Ovary (tissue), 9 donors: ENCODE data around the gene RGS6. TPM values are rescaled to one million over a fixed set of nuclear protein-coding genes. Genes with fewer than 3 reads are reported as not detected.

Experiments used
- DNase-seq, 5 donors: peaks; one replicate each; pipeline ENCODE4 v3.0.0-alpha.2; 2019 to 2020
- H3K27ac ChIP-seq, 2 donors: fragments of 200-600 bp; one replicate each; pipeline versions ENCODE4 v1.5.1 to v1.8.0; 2019 to 2022
- H3K27me3 ChIP-seq: fragments of 200-600 bp; one replicate; pipeline ENCODE4 v1.8.0; 2022
- H3K36me3 ChIP-seq: fragments of 200-600 bp; sonication (generic); one replicate; pipeline ENCODE4 v1.5.1; 2019
- H3K4me1 ChIP-seq: one replicate; pipeline ENCODE4 v1.8.1; 2013; ENCODE audit warnings: mild to moderate bottlenecking, moderate library complexity; ENCODE audit not compliant: insufficient read depth
- H3K4me3 ChIP-seq: fragments of 200-600 bp; sonication (generic); one replicate; pipeline ENCODE4 v1.5.1; 2017
- H3K9me3 ChIP-seq, 2 donors: fragments of 200-600 bp in 1 of 2; sonication (generic) in 1 of 2; one replicate each; pipeline versions ENCODE4 v1.5.1 to v1.8.1; 2013 to 2019; ENCODE audit warnings: mild to moderate bottlenecking in 1 of 2, moderate library complexity in 1 of 2
- CTCF ChIP-seq, 3 donors: fragments of 450-650 bp in 2 of 3; fragments of 200-600 bp in 1 of 3; IDR thresholded peaks; one replicate each; pipeline versions ENCODE4 v1.5.1 to v1.8.0; 2016 to 2022; ENCODE audit warnings: antibody characterized with exemption in 3 of 3, mild to moderate bottlenecking in 1 of 3
- EP300 ChIP-seq: sonication (generic); formaldehyde crosslinking; IDR thresholded peaks from one replicate; pipeline ENCODE4 v1.6.1; 2017; ENCODE audit warnings: antibody characterized with exemption
- POLR2A ChIP-seq: fragments of 450-650 bp; IDR thresholded peaks from one replicate; pipeline ENCODE4 v1.6.1; 2017; ENCODE audit warnings: antibody characterized with exemption, mild to moderate bottlenecking, moderate library complexity
- WGBS, 3 donors: extraction: QIAGEN DNeasy Blood & Tissue Kit in 1 of 3; methylation state at CpG; one replicate each; pipeline versions ENCODE4 v1.1.5 to v1.1.7; 2013 to 2017; 5-methylcytosine and 5-hydroxymethylcytosine counted together
- intact Hi-C, 4 donors: fragments of 100-400 bp; cut with DNase I; formaldehyde crosslinking; loops; one replicate each; pipeline versions ENCODE4 v1.11.0 to v1.15.1; 2022 to 2023
- polyA plus RNA-seq, 2 donors: library from polyadenylated mRNA; stranded (reverse); fragments of 200-250 nt in 1 of 2; fragments of 350-450 nt in 1 of 2; fragmentation: Illumina TruSeq in 1 of 2; extraction: RNeasy Lipid Tissue Mini Kit (QIAGEN cat#74804) in 1 of 2; gene quantifications; one replicate each; pipeline ENCODE4 v1.2.3, GENCODE V29; 2013 to 2014
- total RNA-seq, 7 donors: library from RNA; depleted of rRNA in 2 of 7; stranded (reverse); fragments of >200 nt in 2 of 7; fragmentation: NEBNext Ultra II Directional in 3 of 7; extraction: Animal tissue kit (Norgen Biotek cat#: 25700) in 3 of 7; gene quantifications; one replicate each; pipeline versions ENCODE4 v1.1.0 to v1.2.4, GENCODE V29; 2016 to 2023
- donor health status: DM: no; HTN: no; CAD: no; lungs with moderate emphysema.
- donor health status: DM: no; HTN: no; CAD: no.
- donor health status: Bipolar disorder and iron deficiency.
- donor health status: DM: yes; HTN: yes; CAD: no.
- donor health status: DM: no; HTN: no; CAD: no.
- donor health status: DM: yes; HTN: yes; CAD: no.

The RGS6 gene
- total and polyA plus RNA-seq, 9 donors: 0.53 to 6.9 (median 1.1) TPM

DNA sequence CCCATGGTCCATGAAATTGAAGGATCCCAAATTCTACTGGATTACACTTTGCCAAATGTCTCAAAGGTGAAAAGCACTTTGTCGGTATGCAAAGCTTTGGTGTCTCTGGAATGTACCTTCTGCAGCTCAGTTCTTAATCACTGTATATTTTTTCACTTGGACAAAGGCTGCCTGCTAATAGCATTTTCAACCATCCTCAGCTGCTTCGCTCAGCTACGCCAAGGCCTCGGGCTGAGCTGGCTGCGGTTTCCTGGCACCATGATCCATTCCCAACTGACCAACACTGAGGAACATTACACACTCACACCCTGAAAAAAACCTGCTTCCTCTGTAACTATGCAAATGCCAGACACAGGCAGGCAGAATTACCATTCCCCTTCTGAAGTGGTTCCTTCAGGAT is 626.5 kb downstream of the RGS6 start:
- TF ChIP-seq CTCF (IDR thresholded peaks at IDR 0.05): no peak
- TF ChIP-seq EP300: no peak
- no peak for TF ChIP-seq POLR2A
- no peak overlapping the region for H3K27ac ChIP-seq
- no peaks in the 10 kb centered on the region for H3K4me1 ChIP-seq
- no peaks in the 10 kb centered on the region for H3K27me3 ChIP-seq
- no peak overlapping the region for H3K4me3 ChIP-seq
- intact Hi-C loops: no loop called here
- H3K36me3 ChIP-seq: no peaks in the 10 kb centered on the region
- no peak for DNase-seq
- WGBS, 3 donors: 38 to 51% (median 44%) methylated on average over 5 of the region's 5 CpGs
- H3K9me3 ChIP-seq: no peaks in the 10 kb centered on the region

DNA sequence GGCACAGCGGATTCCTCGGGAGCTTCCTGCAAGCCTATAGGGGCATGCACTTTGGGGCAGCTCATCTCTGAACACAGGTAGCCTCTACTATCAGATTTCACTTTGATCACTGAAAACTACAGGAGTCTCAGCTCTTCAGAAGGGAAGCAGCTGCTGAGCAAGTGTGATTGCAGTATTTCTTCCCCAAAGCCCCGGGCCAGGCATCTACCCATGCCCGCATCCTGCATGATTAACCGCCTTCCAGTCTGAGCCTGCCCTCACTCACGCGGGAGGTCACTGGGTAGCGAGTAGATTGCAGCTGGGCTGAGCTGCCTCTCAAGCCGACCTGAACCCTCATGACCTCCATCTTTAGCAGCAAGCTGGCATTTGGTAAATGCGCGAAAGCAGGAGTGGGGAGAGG is 627.0 kb downstream of the RGS6 start:
- H3K36me3 ChIP-seq: no peaks in the 10 kb centered on the region
- no peak overlapping the region for H3K4me3 ChIP-seq
- H3K4me1 ChIP-seq: no peaks in the 10 kb centered on the region
- no peaks in the 10 kb centered on the region for H3K9me3 ChIP-seq
- DNase-seq: no peak
- 84 to 86% (median 85%) methylated on average over 11 of the region's 11 CpGs for WGBS, 3 donors
- TF ChIP-seq CTCF (IDR thresholded peaks at IDR 0.05) (no peak), EP300 (no peak), POLR2A (no peak)
- no peak overlapping the region for H3K27ac ChIP-seq
- H3K27me3 ChIP-seq: no peaks in the 10 kb centered on the region
- intact Hi-C loops: no loop called here

DNA sequence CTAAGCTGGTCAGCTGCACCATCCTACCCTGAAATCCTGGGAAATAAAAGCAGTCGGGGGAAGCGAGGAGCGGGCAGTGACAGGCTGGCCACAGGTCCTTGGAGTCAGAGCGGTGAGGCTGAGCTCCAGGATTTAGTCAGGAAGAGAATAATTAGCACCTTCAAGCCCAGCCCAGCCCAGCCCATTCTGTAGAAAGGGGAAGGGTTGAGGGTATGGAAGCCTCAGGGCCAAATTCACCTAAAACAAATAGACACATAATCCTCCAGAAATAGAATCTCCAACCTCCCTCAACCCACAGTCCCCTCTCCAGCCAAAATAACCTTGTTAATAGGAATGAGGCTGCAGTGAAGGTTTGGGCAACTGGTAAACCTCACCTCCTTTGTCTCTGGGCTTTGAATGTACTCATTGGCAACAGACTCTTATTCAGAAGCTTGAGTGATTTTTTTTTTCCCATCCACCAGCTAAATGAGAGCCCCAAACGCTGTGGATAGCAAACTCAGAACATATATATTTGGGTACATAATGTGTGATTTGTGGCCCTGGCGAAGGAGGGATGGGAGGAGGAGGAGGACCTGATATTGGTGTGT is 627.5 kb downstream of the RGS6 start:
- no peaks in the 10 kb centered on the region for H3K27me3 ChIP-seq
- intact Hi-C loops: no loop called here
- no peak for DNase-seq
- H3K36me3 ChIP-seq: no peaks in the 10 kb centered on the region
- no peak for TF ChIP-seq CTCF (IDR thresholded peaks at IDR 0.05)
- TF ChIP-seq EP300: no peak
- TF ChIP-seq POLR2A: no peak
- H3K4me3 ChIP-seq: no peak overlapping the region
- no peaks in the 10 kb centered on the region for H3K9me3 ChIP-seq
- H3K27ac ChIP-seq: no peak overlapping the region
- WGBS, 3 donors: 91 to 95% (median 92%) methylated on average over 6 of the region's 6 CpGs
- no peaks in the 10 kb centered on the region for H3K4me1 ChIP-seq

GRCh38 chr14:72560331-72560730 is 628.1 kb downstream of the RGS6 start:
- Histone ChIP-seq H3K9me3 (no peaks in the 10 kb centered on the region), H3K27me3 (no peaks in the 10 kb centered on the region), H3K4me1 (no peaks in the 10 kb centered on the region), H3K36me3 (no peaks in the 10 kb centered on the region), H3K4me3 (no peak overlapping the region), H3K27ac (no peak overlapping the region)
- TF ChIP-seq POLR2A (no peak), CTCF (IDR thresholded peaks at IDR 0.05) (no peak), EP300 (no peak)
- WGBS, 3 donors: 80 to 86% (median 83%) methylated on average over 5 of the region's 5 CpGs
- intact Hi-C loops: no loop called here
- no peak for DNase-seq
